ENCODE data around the gene MAST4.

MAST4 gene

DNA sequence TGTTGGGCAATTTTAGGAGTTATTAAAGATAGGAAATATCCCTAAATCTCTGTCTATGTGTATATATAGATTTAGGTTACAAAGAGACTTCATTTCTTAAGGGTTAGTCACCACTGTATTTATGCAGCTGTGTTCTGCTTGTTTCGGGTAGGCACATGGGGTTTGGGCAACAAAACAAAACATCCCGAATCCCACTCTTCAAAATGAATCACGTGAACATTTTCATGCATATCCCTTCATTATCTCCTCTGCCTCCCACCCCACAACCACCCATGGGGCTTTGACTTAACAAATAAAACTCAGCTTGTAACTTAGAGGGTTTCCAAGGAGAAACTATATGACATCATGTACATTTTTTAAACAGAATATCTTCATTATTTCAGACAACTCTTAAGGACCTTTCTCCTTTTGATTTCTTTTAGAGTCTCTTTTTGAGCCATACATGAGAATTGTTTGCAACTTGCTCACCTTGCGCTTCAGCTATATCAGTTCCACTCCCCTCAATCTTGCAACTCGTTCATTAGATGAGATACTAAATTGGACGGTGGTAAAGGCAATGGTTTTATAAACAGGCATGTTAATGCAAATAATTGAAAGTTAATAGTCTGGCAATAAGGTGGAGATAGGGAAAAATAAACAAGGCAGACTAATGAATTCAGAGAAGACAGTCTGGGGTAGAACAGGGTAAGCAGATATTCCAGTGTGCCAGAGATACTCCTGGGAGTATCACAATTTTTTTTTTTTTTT, 463.7 kb downstream of the MAST4 start:
- no peak for DNase-seq (ENCODE audit: low read depth in 2 of 3, low spot score in 1 of 3)

DNA sequence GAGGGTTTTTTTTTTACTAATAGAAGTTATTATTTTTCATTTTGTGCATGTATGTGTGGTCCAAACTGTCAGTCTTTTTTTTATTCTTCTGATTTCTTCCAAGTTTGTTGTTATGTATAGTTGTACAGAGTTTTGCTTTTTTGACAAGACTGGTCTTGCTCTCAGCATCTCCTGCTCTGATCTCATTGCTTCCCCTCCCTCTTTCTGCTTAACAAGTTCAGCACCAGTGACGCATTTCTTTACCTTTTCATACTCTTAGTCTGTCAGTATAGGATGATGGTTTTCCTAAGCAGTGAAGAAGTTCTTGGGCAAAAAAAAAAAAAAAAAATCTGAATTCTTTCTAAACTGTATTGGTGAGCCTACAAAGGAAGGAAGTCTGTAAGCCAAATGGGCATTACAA, 465.3 kb downstream of the MAST4 start:
- DNase-seq (ENCODE audit: low read depth in 2 of 3, low spot score in 1 of 3), result no peak

DNA sequence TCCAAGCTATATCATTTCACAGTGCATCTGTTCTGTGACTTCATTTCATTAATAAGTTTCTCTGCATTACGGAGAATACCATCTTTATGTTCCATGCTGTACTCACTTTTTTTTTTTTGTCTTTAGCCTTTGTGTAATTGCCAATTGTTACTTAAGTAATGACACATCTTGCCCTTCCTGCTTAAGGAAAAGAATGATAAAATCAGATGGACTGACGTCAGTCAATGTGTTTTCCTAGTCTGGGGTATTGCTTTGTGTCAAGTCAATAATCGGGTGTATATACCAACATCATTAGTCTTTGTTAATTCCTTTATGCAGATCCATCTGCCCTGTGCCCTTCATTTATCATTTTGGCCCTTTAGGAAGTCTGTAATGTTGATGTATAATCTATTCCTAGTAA, 466.9 kb downstream of the MAST4 start:
- DNase-seq (ENCODE audit: low read depth in 2 of 3, low spot score in 1 of 3), result no peak

DNA sequence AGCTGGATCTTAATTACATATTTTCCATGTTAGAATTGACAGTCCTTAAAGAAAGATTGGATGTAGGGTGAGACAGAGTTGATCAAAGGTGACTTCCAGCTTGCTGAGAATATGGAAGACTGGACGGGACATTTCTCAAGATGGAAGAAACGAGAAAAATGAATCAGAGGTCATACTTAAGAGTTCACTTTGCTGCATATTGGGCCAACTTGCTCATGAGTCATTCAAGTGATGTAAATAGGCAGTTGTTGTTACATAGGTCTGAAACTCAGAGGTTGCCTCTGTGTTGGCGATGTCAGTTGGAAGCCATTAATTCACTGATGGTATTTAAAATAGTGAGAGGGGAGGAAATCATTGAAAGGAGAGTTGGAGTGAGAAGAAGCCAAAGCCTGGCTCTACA, 467.6 kb downstream of the MAST4 start:
- DNase-seq (ENCODE audit: low read depth in 2 of 3, low spot score in 1 of 3), result no peak

DNA sequence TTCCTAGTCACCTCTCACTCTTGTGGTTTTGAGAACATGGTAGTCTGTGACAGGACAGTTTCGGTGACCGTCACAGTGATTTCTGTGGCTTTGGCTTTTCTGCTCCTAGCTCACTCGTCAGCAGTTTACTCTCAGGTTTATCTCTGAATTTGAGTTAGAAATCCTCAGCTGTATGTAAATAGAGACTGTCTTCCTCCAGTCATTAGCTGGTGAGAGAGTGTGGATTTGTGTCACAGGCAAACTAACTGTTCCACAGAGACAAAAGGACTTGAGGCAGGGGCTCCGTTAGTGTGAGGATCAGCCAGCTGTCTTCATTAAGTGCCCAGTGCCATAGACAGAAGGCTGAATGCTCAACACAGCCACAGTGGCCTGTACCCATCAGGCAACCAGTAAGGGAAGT, 469.0 kb downstream of the MAST4 start:
- peak in 2 of 3 donors; percentile 6 to 28 for DNase-seq (ENCODE audit: low read depth in 2 of 3, low spot score in 1 of 3)

DNA sequence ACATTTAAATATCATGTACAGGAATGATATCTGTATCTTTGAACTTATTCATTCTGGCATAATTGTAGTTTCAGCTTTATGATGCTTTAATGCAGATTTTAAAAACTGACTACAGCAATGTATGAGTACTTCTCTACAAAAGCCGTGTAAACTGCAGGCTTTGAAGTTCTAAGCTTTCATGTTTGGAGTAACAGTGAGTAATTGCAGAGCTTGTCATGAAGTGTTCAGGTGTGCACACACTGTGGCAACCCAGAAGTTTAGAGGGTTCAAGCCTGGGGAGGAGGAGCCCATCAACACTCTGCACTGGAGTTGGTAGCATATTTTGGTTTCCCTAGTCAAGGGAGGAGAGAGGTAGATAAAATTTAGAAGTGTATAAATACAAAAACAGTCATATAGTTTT, 469.5 kb downstream of the MAST4 start:
- DNase-seq (ENCODE audit: low read depth in 2 of 3, low spot score in 1 of 3), result no peak

DNA sequence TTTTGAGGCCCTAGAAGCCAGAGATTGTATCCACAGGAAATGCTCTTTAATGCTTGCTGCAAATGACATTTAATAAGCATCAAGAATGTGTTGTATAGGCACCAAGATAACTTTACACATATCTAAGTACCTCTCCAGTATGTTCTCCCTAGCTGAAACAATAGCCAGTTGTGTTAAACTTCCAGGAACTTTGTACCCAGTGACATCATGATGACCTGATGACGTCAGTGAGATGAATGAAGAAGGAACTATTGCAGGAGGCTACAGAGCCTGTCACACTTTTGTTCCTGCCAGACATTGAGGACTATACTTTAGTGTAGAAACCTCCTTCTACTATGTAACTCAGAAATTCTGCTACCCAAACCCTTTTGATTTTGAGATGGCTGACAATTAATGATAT, 470.6 kb downstream of the MAST4 start:
- DNase-seq (ENCODE audit: low read depth in 2 of 3, low spot score in 1 of 3), result no peak

DNA sequence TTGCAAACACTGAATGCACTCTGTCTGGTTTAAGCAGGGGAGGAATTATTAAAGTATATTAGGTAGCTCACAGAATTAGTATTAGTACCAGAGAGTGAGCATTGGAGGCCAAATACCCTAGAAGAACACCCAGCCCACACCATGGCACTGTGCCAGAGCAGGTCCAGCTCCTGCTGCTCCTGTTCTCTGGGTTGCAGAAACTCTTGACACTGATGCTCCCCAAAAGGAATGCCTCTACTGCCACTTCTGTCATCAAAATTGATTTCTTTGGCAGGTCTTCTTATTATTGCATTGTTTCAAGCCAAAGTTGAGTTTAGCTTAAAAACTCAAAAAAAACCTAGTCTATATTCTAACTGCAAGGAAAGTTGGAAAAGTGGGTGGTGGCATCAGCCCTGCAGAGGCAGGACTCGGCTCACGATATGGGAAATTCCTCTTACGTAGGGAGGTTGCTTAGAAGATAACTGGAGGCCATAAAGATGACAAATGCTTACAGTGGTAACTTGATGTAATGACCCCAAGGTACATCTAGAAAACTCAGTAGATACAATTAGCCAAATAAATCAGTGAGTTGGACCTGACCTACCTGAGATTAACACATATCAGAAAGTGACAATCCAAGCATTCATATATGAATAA, 477.0 kb downstream of the MAST4 start:
- no peak for DNase-seq (ENCODE audit: low read depth in 2 of 3, low spot score in 1 of 3)

DNA sequence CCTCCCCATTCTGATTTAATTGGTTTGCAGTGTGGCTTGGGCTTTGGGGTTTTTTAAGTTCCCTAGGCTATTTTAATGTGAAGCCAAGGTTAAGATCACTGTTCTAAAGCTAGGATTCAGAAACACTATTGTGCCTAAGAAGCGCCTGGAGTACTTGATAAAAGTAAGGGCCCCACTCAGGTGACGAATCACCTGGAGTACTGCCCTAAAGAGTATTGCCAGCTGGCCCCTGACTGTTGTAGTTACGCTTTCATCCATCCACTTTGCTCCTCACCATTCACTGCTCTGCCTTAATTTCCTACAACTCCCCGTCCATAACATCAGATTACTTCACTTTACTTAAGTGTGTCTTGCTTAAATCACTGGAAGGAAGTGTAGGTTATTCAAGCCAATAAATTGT, 481.1 kb downstream of the MAST4 start:
- DNase-seq (ENCODE audit: low read depth in 2 of 3, low spot score in 1 of 3), result no peak

DNA sequence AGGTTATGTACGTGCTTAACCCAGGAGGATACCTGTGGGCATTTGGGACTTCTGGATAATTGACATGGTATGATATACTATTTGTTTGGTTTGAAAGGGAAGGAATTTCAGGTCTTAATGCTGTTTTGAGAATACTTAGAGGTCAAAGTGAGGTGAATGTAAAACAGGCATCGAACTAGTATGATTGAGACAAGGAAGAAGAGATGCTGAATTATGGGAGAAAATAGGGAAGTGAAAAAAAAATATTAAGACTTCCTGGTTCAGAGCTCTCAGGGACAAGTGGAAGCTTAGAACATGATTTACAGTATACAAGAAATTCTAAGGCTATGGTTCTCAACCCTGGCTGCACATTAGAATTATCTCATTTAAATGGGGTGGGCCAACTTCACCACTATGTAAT, 485.1 kb downstream of the MAST4 start:
- DNase-seq (ENCODE audit: low read depth in 2 of 3, low spot score in 1 of 3), result no peak

DNA sequence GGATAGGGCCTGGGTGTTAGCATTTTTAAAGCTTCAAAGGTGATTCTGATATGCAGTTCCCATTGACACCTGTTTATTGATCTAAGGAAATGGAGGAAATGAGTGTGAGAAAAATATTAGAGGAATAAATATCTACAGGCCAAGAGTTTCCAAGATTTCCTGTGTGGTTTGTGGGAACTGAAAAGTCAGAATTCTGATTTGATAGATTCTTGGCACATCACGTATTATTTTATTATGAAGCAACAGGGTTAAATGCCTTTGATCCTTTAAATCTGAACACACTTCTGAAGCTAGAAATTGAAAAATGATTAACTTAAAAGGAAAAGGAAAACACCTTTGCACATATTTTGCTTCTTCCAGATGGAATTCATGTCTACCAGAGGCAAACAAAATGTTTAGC, 486.7 kb downstream of the MAST4 start:
- no peak for DNase-seq (ENCODE audit: low read depth in 2 of 3, low spot score in 1 of 3)

DNA sequence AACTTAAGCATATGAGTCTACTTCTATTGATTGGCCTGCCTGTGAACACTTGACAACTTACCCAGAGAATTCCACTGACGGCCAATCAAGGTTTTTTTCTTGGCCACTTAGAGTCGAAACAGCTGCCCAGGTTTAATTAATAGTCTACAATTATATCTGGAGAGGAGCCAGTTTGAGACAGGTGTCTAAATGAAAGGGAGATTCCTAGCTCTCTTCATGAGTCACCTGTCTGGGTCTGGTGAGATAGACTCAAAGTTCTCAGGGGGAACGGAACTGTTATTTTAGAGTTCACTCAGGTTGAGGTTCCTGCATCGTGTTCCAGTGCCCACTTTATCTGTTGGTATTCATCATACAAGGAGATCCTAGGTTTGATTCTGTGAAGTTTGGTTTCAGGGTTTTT, 489.4 kb downstream of the MAST4 start:
- DNase-seq (ENCODE audit: low read depth in 2 of 3, low spot score in 1 of 3), result no peak

DNA sequence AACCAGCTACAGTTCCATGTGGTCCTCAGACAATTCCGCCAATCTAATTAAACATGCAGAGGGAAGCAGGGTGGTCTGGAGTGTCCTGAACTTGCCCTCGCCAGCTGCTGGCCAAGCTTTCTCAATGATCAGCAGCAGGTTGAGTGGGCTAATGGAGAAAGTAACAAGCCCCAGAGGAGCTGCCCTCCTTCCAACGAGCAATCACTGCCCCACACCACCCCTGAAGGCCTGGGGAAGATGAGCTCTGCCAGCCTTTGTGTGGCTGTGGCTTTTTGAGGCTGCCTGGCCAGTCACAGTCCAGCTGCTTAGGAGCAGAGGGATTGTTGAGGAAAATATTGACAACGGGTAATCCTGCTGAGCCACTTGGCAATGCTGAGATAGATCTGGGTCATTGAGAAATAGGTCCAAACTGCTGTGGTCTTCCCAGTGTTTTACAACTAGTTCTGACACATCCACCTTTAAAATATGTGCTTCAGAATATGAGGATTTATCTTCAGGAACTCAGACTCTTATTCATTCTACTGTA, 493.1 kb downstream of the MAST4 start:
- no peak for DNase-seq (ENCODE audit: low read depth in 2 of 3, low spot score in 1 of 3)

DNA sequence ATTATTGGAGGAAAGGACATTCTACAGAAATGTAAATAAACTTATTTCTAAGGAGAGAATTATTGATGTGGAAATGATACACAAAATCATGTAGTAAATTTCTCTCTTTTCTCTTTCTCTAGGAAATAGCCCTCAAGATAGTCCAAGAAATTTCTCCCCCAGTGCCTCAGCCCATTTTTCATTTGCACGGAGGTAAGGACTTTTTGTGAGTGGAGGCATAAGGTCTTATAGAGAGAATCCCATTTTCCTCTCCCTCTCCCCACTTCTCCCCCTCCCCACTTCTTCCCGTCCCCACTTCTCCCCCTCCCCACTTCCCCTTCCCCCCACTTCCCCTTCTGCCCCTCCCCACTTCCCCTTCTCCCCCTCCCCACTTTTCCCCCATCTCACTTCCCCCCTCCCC, 493.8 kb downstream of the MAST4 start:
- no peak for DNase-seq (ENCODE audit: low read depth in 2 of 3, low spot score in 1 of 3)

DNA sequence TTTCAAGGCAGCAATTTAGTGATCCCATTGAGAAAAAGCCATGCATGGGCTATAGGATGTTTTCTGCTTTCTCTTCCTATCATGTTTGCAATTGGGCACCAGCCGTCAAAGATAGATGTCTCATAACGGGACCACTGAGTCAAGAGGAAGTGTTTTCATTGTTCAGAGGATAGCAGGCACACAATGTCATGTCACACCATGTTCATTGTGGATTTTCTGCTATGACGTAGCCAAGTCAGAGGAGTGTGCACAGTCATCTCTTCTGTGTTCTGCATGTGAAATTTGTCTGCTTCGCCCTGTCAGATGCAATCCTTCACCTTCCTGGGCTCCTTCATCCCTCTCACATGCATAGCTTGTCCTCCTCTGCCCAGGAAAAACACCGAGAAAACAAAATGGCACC, 494.4 kb downstream of the MAST4 start:
- no peak for DNase-seq (ENCODE audit: low read depth in 2 of 3, low spot score in 1 of 3)

DNA sequence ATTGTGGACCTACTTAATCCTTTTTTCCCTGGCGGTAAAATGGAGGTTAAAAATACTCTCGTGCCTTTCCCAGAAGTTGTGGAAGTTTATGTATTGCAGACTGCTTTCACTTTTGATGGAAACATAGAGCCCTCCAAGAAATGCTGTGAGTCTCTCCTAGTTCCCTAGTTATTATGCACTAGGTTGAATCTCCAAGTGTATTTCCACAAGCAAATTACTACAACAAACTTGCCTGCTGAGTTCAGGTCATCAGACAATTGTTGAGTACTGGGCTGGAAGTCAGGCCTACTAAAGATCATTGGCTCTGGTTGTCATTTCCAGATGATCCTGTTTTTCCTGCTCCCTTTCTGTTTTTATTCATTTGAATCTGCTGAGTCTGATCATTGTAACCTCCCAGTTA, 496.3 kb downstream of the MAST4 start:
- no peak for DNase-seq (ENCODE audit: low read depth in 2 of 3, low spot score in 1 of 3)

DNA sequence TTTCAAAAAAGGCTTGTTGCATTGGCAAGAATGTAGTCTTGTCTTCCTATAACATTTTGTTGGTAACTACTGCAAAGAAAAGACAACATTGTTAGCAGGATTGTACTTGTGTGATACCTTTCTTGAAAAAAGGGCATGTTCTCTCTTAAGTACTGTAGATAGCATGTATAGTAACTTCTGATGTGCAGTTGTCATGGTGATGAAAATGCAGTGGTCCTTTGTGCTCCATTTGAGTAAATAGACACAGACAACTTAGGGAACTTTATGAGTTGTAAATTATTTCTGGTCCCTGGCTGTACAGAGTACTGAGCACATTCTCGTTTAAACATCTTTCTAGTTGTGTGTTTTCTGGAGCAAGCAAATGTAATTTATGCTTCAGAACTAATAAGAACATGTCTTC, 497.1 kb downstream of the MAST4 start:
- no peak for DNase-seq (ENCODE audit: low read depth in 2 of 3, low spot score in 1 of 3)

DNA sequence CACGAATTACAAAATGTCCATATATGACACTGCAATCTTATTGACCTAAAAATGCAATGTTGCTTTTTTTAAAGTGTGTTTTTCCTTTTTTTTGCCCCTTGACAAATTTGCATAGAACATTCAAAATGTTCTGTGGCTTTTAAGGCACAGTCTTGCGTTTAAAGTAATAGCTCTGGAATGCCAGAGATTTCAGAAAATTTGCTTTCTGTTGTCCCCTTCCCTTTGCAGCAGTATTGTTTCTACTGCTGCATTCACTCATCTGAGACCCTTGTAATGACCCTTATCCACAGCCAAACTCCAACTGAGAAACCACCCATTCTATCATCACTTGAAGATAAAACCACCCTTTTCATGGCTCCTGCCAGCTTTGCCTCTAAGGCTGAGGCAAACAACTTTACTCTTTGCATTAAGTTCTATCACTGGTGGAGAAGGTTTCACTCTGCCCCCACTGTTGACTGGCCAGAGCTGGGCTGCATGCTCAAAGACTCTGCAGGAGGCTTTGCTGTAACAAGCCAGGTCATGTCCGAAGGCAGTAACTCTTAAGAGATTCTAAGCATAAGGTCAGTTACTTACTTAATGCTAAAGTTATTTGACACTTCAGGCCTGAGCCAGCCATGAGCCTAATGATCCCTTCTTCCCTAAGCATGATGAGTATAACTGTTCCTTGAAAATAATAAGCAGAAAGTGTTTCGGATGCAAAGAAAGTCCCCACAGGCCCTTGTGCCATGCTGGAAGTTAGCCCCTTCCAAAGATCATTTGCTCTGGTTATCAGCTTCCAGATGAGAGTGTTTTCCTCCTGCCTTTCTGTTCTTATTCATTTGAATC, 498.5 kb downstream of the MAST4 start:
- no peak for DNase-seq (ENCODE audit: low read depth in 2 of 3, low spot score in 1 of 3)

DNA sequence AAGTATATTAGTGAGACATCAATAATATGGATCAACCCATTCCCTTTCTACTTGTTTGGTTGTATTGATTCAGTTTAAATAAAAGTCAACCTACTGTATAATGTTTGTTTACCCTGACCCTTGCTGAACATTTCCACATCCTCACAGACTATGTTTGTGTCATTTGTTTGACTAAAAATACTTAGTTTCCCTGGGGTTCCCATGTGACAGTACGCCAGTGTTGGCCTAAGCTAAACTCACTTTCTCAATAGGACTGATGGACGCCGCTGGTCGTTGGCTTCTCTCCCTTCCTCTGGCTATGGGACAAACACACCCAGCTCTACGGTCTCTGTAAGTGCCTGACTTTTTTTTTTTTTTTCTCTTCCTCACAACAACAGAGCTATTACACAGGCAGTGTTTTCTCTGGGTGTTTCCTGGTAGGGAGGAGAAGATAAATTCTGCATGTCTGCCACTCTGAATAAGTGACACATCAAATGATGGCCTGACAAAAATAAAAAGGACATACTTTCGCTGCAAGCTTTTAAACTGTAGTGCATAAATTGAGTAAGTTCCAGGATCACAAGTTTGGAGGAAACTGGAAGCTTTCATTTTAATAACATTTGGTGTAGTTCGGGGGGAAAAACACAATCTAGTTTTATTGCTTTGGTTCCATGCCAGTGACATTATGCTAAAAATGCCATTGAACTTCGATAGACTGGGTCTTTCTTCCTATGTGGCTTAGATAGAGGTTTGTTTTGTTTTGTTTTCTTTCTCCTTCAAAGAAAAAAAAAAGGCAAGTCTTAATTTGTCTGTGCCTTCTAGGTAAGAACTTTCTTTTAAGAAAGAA, 499.4 kb downstream of the MAST4 start:
- no peak for DNase-seq (ENCODE audit: low read depth in 2 of 3, low spot score in 1 of 3)

DNA sequence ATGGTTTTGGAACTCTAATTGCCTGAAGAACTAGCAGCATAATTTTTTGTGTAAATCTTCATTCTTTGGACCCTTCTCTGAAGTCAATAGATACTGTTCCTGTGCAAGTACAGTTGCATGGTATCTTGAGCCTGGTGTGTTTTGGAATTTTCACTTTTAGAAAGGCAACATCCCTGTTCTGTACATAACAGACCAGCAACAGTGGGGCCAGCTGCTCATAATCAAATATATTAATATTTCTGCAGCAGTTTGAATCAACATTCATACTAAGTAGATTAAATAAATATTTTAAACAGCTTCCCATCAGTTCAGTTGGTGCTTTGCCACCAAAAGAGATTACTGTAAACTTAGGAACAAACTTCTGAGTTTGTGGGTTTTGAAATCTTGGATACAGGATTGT, 502.5 kb downstream of the MAST4 start:
- no peak for DNase-seq (ENCODE audit: low read depth in 2 of 3, low spot score in 1 of 3)

DNA sequence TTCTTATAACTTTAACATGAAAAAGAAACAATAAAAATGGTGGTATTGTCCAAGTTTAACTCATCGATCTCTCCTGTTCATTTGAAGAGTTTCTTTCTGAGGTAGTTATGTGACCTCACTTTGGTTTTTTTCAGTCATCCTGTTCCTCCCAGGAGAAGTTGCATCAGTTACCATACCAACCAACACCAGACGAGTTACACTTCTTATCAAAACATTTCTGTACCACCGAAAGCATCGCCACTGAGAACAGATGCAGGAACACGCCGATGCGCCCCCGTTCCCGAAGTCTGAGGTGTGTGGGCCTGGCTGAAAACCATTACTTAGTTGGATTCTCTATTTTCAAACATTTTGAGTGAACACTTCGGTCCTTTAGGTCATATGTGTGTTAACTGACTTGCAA, 504.1 kb downstream of the MAST4 start:
- peak in 2 of 3 donors; percentile 12 to 23 for DNase-seq (ENCODE audit: low read depth in 2 of 3, low spot score in 1 of 3)

Data from stimulated activated CD4-positive, alpha-beta T cell treated with anti-CD3 and anti-CD28 coated beads, Interleukin-12 subunit alpha, Interleukin-12 subunit beta, amount 100 ng/mL, for 48 hours (primary cell).